Tongue (tissue), 2 donors: ENCODE data around the gene EMP3. TPM values are rescaled to one million over a fixed set of nuclear protein-coding genes. Genes with fewer than 3 reads are reported as not detected.
A peak's percentile ranks its signal among the peaks of the same experiment; 100 is the strongest.

Experiments used
- DNase-seq: peaks from one replicate; pipeline ENCODE4 v3.0.0-alpha.2; 2015
- total RNA-seq: library from RNA; depleted of rRNA; stranded (reverse); fragments of >200 nt; gene quantifications from one replicate; pipeline ENCODE4 v1.2.3, GENCODE V29; 2014

Gene EMP3
- total RNA-seq, 1 donor from 2014 or later = 27.2 TPM

GRCh38 chr19:48318286-48318987 is 6.9 kb upstream of the EMP3 start:
- DNase-seq = no peak

GRCh38 chr19:48319647-48320541 is 5.5 kb upstream of the EMP3 start:
- peak; percentile 87 for DNase-seq

GRCh38 chr19:48321372-48321621 is 4.1 kb upstream of the EMP3 start:
- peak; percentile 98 for DNase-seq

- DNase-seq = peak; percentile 99
Observed at GRCh38 chr19:48321622-48322591, 3.4 kb upstream of the EMP3 start.

GRCh38 chr19:48329167-48329891 is 4.0 kb downstream of the EMP3 start:
- no peak for DNase-seq

- DNase-seq = peak; percentile 90
Observed at GRCh38 chr19:48330012-48330681, 4.8 kb downstream of the EMP3 start.

GRCh38 chr19:48332351-48332661 is 7.0 kb downstream of the EMP3 start:
- DNase-seq = no peak

- DNase-seq = peak; percentile 99
Observed at GRCh38 chr19:48332662-48333466, 7.5 kb downstream of the EMP3 start.

- peak; percentile 96 for DNase-seq
Observed at GRCh38 chr19:48333467-48334384, 8.4 kb downstream of the EMP3 start.

GRCh38 chr19:48338253-48338755 is 13.0 kb downstream of the EMP3 start:
- no peak for DNase-seq

GRCh38 chr19:48338802-48339503 is 13.6 kb downstream of the EMP3 start:
- no peak for DNase-seq

GRCh38 chr19:48340995-48341394 is 15.6 kb downstream of the EMP3 start:
- peak; percentile 50 for DNase-seq

- no peak for DNase-seq
Observed at GRCh38 chr19:48341515-48342413, 16.4 kb downstream of the EMP3 start.

GRCh38 chr19:48342414-48342738 is 17.0 kb downstream of the EMP3 start:
- DNase-seq = no peak

GRCh38 chr19:48342841-48343540 is 17.6 kb downstream of the EMP3 start:
- DNase-seq = no peak

GRCh38 chr19:48344892-48345291 is 19.5 kb downstream of the EMP3 start:
- DNase-seq = no peak

GRCh38 chr19:48346191-48346590 is 20.8 kb downstream of the EMP3 start:
- no peak for DNase-seq
